ENCODE data around the gene KRTAP5-3. TPM values are rescaled to one million over a fixed set of nuclear protein-coding genes. Genes with fewer than 3 reads are reported as not detected.
"Not testable (repeated sequence)": the region's sequence is repeated elsewhere in the genome, so short reads cannot be mapped to it uniquely, and the experiment has no call there.

KRTAP5-3 gene
- total and polyA plus RNA-seq, 2 of the 8 experiments (the other 6 are each of a cell fraction or from before 2014, with no cell fraction given), result not detected

DNA sequence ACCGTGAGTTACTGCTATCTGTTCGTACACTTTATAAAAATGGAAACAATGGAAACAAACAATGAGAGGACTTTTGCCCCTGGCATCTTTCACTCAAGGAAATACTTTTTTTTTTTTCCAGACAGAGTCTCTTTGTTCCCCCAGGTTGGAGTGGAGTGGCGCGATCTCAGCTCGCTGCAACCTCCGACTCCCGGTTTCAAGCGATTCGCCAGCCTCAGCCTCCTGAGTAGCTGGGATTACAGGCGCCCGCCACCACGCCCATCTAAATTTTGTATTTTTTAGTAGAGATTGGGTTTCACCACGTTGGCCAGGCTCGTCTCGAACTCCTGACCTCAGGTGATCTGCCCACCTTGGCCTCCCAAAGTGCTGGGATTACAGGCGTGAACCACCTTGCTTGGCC lies 32.5 kb downstream of the KRTAP5-3 start:
- H3K4me1 ChIP-seq (replicated peaks in 1 of 4; ENCODE audit: control insufficient read depth in 3 of 4, insufficient read depth in 4 of 4, low read length in 3 of 4), result peaks cover 0 to 20% (median 11%) of the 10 kb centered on the region in 4 experiments; a peak in 6 of 7 replicates
- H3K4ac ChIP-seq (replicated peaks; ENCODE audit: insufficient read length, low read depth, low read length); H2BK120ac ChIP-seq (replicated peaks; ENCODE audit: low read depth, low read length); H2AK5ac ChIP-seq (ENCODE audit: low read depth, low read length); H3K23ac ChIP-seq (ENCODE audit: insufficient read length); H3K79me1 ChIP-seq (ENCODE audit: low read depth, low read length); H3K36me3 ChIP-seq (ENCODE audit: control insufficient read depth in 2 of 4, insufficient read depth in 4 of 4, low read length in 3 of 4); H2BK15ac ChIP-seq (ENCODE audit: low read length); H4K5ac ChIP-seq (ENCODE audit: insufficient read length, low read depth, low read length); H2BK5ac ChIP-seq (ENCODE audit: low read depth, low read length); H3K14ac ChIP-seq (ENCODE audit: insufficient read length); H3K79me2 ChIP-seq (ENCODE audit: control insufficient read depth in 1 of 2, insufficient read depth in 2 of 2, low read length in 2 of 2); H4K8ac ChIP-seq (ENCODE audit: extremely low read depth, insufficient read depth, low read length); H3K9ac ChIP-seq (replicated peaks in 1 of 4; ENCODE audit: extremely low read depth in 1 of 4, low read depth in 3 of 4, low read length in 3 of 4); H2AFZ ChIP-seq (ENCODE audit: low read length); H3K23me2 ChIP-seq (ENCODE audit: low read depth, low read length); DNase-seq (ENCODE audit: low read depth in 1 of 2, low spot score in 2 of 2); H4K20me1 ChIP-seq (replicated peaks in 1 of 2; ENCODE audit: control insufficient read depth in 1 of 2, insufficient read depth in 2 of 2, low read length in 2 of 2); FAIRE-seq; H4K91ac ChIP-seq (replicated peaks; ENCODE audit: insufficient read length, low read length); H3K9me3 ChIP-seq (ENCODE audit: insufficient read depth in 2 of 2, low read depth in 1 of 2, low read length in 1 of 2); H3K4me2 ChIP-seq (ENCODE audit: insufficient read depth in 1 of 2, low read depth in 2 of 2, low read length in 2 of 2); H3K56ac ChIP-seq (replicated peaks; ENCODE audit: insufficient read length, low read depth, low read length); H3K18ac ChIP-seq (ENCODE audit: extremely low read depth, low read length); H3K4me3 ChIP-seq (ENCODE audit: extremely low read depth in 1 of 4, insufficient read depth in 2 of 4, low read depth in 3 of 4, low read length in 4 of 4); H2BK12ac ChIP-seq (ENCODE audit: low read depth, low read length); H3K27ac ChIP-seq (ENCODE audit: low read depth, low read length); H2BK20ac ChIP-seq (ENCODE audit: low read length): not testable (repeated sequence)
- ChIA-PET CTCF (ENCODE audit: partially characterized antibody) (interaction anchor here (0.6 to 8.2 kb wide), 12 partner anchors 11 to 635 kb away, joined by 3 to 144 read pairs (median 12); partner anchors contain the start of genes KRTAP5-2 and KRTAP5-5), POLR2A (ENCODE audit: partially characterized antibody) (interaction anchor here (0.6 kb wide), 1 partner anchor 28 kb away, joined by 3 read pairs; no protein-coding TSS in a partner anchor)
- peaks cover 18 to 41% (median 37%) of the 10 kb centered on the region in 4 experiments for H3K27me3 ChIP-seq (replicated peaks in 1 of 4; ENCODE audit: control insufficient read depth in 3 of 4, extremely low read depth in 1 of 4, insufficient read depth in 3 of 4, low read length in 3 of 4)
- WGBS, 2 experiments (ENCODE audit: extremely low coverage in 1 of 2, insufficient coverage in 1 of 2, insufficient read length in 1 of 2, insufficient replicate concordance in 2 of 2, low coverage in 1 of 2, low lambda C conversion rate in 2 of 2, missing lambda C conversion rate in 1 of 2), result 87% methylated on average over 16 of the region's 16 CpGs; no CpG with 5 or more reads in 1 of the 2 experiments

All from H1 (cell line).